Neural progenitor cell (in vitro differentiated cells): ENCODE results near the gene FBLN2. TPM values are rescaled to one million over a fixed set of nuclear protein-coding genes. Genes with fewer than 3 reads are reported as not detected.

Experiments used
- DNase-seq: peaks from one replicate; pipeline ENCODE4 v3.0.0-alpha.2; 2016; ENCODE audit warnings: low spot score
- H2AFZ ChIP-seq: fragments of 200-600 bp; sonication (generic); replicated peaks from 2 replicates; pipeline ENCODE4 v1.6.1; 2016; ENCODE audit warnings: antibody characterized with exemption
- H3F3A ChIP-seq: fragments of 200-600 bp; sonication (generic); 2 replicates; pipeline ENCODE4 v1.6.1; 2016; ENCODE audit warnings: antibody characterized with exemption, low read depth
- H3K27ac ChIP-seq: fragments of 200-600 bp; sonication (generic); 2 replicates; pipeline ENCODE4 v1.5.1; 2016; ENCODE audit warnings: mild to moderate bottlenecking
- H3K27me3 ChIP-seq: fragments of 200-600 bp; sonication (generic); 2 replicates; pipeline ENCODE4 v1.6.1; 2016; ENCODE audit warnings: mild to moderate bottlenecking, moderate library complexity
- H3K36me3 ChIP-seq: fragments of 200-600 bp; sonication (generic); 2 replicates; pipeline ENCODE4 v1.5.1; 2016
- H3K4me1 ChIP-seq: fragments of 200-600 bp; sonication (generic); 2 replicates; pipeline ENCODE4 v1.6.1; 2016; ENCODE audit warnings: mixed run types
- H3K4me2 ChIP-seq: fragments of 200-600 bp; sonication (generic); 2 replicates; pipeline ENCODE4 v1.6.1; 2016
- H3K4me3 ChIP-seq: fragments of 200-600 bp; sonication (generic); 2 replicates; pipeline ENCODE4 v1.5.1; 2016
- H3K79me2 ChIP-seq: fragments of 200-600 bp; sonication (generic); 2 replicates; pipeline ENCODE4 v1.6.1; 2016; ENCODE audit warnings: low read depth
- H3K9ac ChIP-seq: fragments of 200-600 bp; sonication (generic); 2 replicates; pipeline ENCODE4 v1.6.1; 2016
- H3K9me3 ChIP-seq: fragments of 200-600 bp; sonication (generic); 2 replicates; pipeline ENCODE4 v1.5.1; 2016; ENCODE audit warnings: low read depth
- H4K20me1 ChIP-seq: fragments of 200-600 bp; sonication (generic); 2 replicates; pipeline ENCODE4 v1.6.1; 2016; ENCODE audit warnings: low read depth
- H3K27ac Mint-ChIP-seq: 3 replicates; pipeline ENCODE4 v1.8.0; 2021; ENCODE audit warnings: mixed read lengths
- H3K27me3 Mint-ChIP-seq: 2 replicates; pipeline ENCODE4 v1.8.0; 2022; ENCODE audit warnings: low read depth, mild to moderate bottlenecking, inconsistent platforms, moderate library complexity, mixed read lengths; ENCODE audit not compliant: insufficient read depth
- H3K36me3 Mint-ChIP-seq: 3 replicates; pipeline ENCODE4 v1.8.0; 2021; ENCODE audit warnings: mixed read lengths
- H3K4me1 Mint-ChIP-seq: 3 replicates; pipeline ENCODE4 v1.8.0; 2021; ENCODE audit warnings: mixed read lengths
- H3K4me3 Mint-ChIP-seq: 3 replicates; pipeline ENCODE4 v1.8.0; 2021; ENCODE audit warnings: mild to moderate bottlenecking, moderate library complexity, mixed read lengths
- H3K9me3 Mint-ChIP-seq: 3 replicates; pipeline ENCODE4 v1.8.0; 2020; ENCODE audit warnings: mixed read lengths
- CTCF ChIP-seq: fragments of 200-600 bp; sonication (generic); IDR thresholded peaks from 2 replicates; pipeline ENCODE4 v1.5.1; 2017; ENCODE audit warnings: antibody characterized with exemption, mild to moderate bottlenecking
- EZH2 ChIP-seq: fragments of 200-600 bp; sonication (generic); IDR thresholded peaks from 2 replicates; pipeline ENCODE4 v1.6.1; 2017; ENCODE audit warnings: antibody characterized with exemption, mild to moderate bottlenecking, moderate library complexity
- EZH2phosphoT487 ChIP-seq: fragments of 200-600 bp; sonication (generic); IDR thresholded peaks from 2 replicates; pipeline ENCODE4 v1.6.1; 2017; ENCODE audit warnings: antibody characterized with exemption
- total RNA-seq: library from RNA; depleted of rRNA; stranded (reverse); fragments of >200 nt; gene quantifications from 2 replicates; pipeline ENCODE4 v1.2.3, GENCODE V29; 2015; ENCODE audit warnings: low replicate concordance

Gene FBLN2
- total RNA-seq, 1 donor from 2014 or later = 15.9 TPM

GRCh38 chr3:13524979-13525669, 23.8 kb upstream of the FBLN2 start:
- TF ChIP-seq EZH2 (no peak), CTCF (no peak), EZH2phosphoT487 (no peak)
- Histone ChIP-seq H3K9me3 (no peaks in the 10 kb centered on the region), H3K27me3 (no peaks in the 10 kb centered on the region), H3K27ac (no peak overlapping the region), H3K4me2 (no peak overlapping the region), H3K36me3 (no peaks in the 10 kb centered on the region), H3K4me3 (no peak overlapping the region), H3F3A (peaks cover 5% of the 10 kb centered on the region), H3K4me1 (peaks cover 29% of the 10 kb centered on the region), H4K20me1 (no peaks in the 10 kb centered on the region), H3K9ac (no peak overlapping the region), H3K79me2 (no peaks in the 10 kb centered on the region), H2AFZ (no peak overlapping the region)
- DNase-seq = no peak
- Mint-ChIP-seq H3K4me1 (peaks cover 34% of the 10 kb centered on the region), H3K36me3 (no peaks in the 10 kb centered on the region), H3K27ac (no peak overlapping the region), H3K4me3 (no peak overlapping the region), H3K9me3 (peaks cover 6% of the 10 kb centered on the region), H3K27me3 (peaks cover 8% of the 10 kb centered on the region)

- H3K79me2 ChIP-seq = no peaks in the 10 kb centered on the region
- H3K36me3 Mint-ChIP-seq = no peaks in the 10 kb centered on the region
- peaks cover 11% of the 10 kb centered on the region for H3K27me3 Mint-ChIP-seq
- no peak overlapping the region for H3K4me3 ChIP-seq
- H2AFZ ChIP-seq = no peak overlapping the region
- TF ChIP-seq EZH2 = no peak
- TF ChIP-seq CTCF = no peak
- no peak for TF ChIP-seq EZH2phosphoT487
- H3F3A ChIP-seq = peaks cover 5% of the 10 kb centered on the region
- H3K4me3 Mint-ChIP-seq = peak overlapping the region; percentile 52
- H3K27ac Mint-ChIP-seq = peak overlapping the region; percentile 90
- H3K27ac ChIP-seq = no peak overlapping the region
- no peaks in the 10 kb centered on the region for H3K9me3 ChIP-seq
- H3K4me2 ChIP-seq = peak overlapping the region; percentile 49
- H3K27me3 ChIP-seq = no peaks in the 10 kb centered on the region
- no peaks in the 10 kb centered on the region for H4K20me1 ChIP-seq
- peaks cover 37% of the 10 kb centered on the region for H3K4me1 Mint-ChIP-seq
- no peak overlapping the region for H3K9ac ChIP-seq
- no peaks in the 10 kb centered on the region for H3K36me3 ChIP-seq
- DNase-seq = peak; percentile 64
- peaks cover 6% of the 10 kb centered on the region for H3K9me3 Mint-ChIP-seq
- peaks cover 29% of the 10 kb centered on the region for H3K4me1 ChIP-seq
Observed at GRCh38 chr3:13525827-13526625, 22.9 kb upstream of the FBLN2 start.

GRCh38 chr3:13526626-13526949, 22.3 kb upstream of the FBLN2 start:
- Histone ChIP-seq H3F3A (peaks cover 5% of the 10 kb centered on the region), H3K4me3 (no peak overlapping the region), H3K9me3 (no peaks in the 10 kb centered on the region), H3K79me2 (no peaks in the 10 kb centered on the region), H3K27ac (no peak overlapping the region), H4K20me1 (no peaks in the 10 kb centered on the region), H3K36me3 (no peaks in the 10 kb centered on the region), H2AFZ (no peak overlapping the region), H3K9ac (no peak overlapping the region), H3K4me2 (peak overlapping the region; percentile 49), H3K27me3 (no peaks in the 10 kb centered on the region), H3K4me1 (peaks cover 29% of the 10 kb centered on the region)
- Mint-ChIP-seq H3K4me1 (peaks cover 37% of the 10 kb centered on the region), H3K9me3 (peaks cover 2% of the 10 kb centered on the region), H3K36me3 (no peaks in the 10 kb centered on the region), H3K4me3 (no peak overlapping the region), H3K27ac (no peak overlapping the region), H3K27me3 (peaks cover 10% of the 10 kb centered on the region)
- DNase-seq = no peak
- TF ChIP-seq EZH2 (no peak), EZH2phosphoT487 (no peak), CTCF (no peak)
